ENCODE results near the gene CDH4. TPM values are rescaled to one million over a fixed set of nuclear protein-coding genes. Genes with fewer than 3 reads are reported as not detected.
A peak's percentile ranks its signal among the peaks of the same experiment; 100 is the strongest.

CDH4 gene
- total and polyA plus RNA-seq, 2 donors from 2014 or later, result 1.1 TPM; not detected in 1

GRCh38 chr20:61927826-61928541 is 675.9 kb downstream of the CDH4 start:
- no peaks in the 10 kb centered on the region for H3K4me1 ChIP-seq (ENCODE audit: control insufficient read depth in 2 of 3, insufficient read depth in 2 of 3, low read depth in 1 of 3, low read length in 3 of 3)
- FAIRE-seq (no peak), DNase-seq (peak in 1 of 5 donors; percentile 65)
- no peak for TF ChIP-seq CTCF (IDR thresholded peaks at IDR 0.05; ENCODE audit: borderline replicate concordance, extremely low read depth, insufficient read depth)
- H3K9ac ChIP-seq (ENCODE audit: low read length in 3 of 3), result no peak overlapping the region
- no peak overlapping the region for H3K4me3 ChIP-seq (ENCODE audit: low read length in 3 of 3)
- intact Hi-C loops (cut with DNase I), result no loop called here
- no peak overlapping the region for H3K27ac ChIP-seq (ENCODE audit: low read depth in 2 of 2, low read length in 2 of 2)
- H3K36me3 ChIP-seq (ENCODE audit: control insufficient read depth in 2 of 3, insufficient read depth in 3 of 3, low read length in 3 of 3), result no peaks in the 10 kb centered on the region
- no peaks in the 10 kb centered on the region for H3K9me3 ChIP-seq (ENCODE audit: control insufficient read depth in 2 of 3, insufficient read depth in 1 of 3, low read length in 3 of 3)
- H3K27me3 ChIP-seq (ENCODE audit: control insufficient read depth, insufficient read depth, low read length), result no peaks in the 10 kb centered on the region

- Histone ChIP-seq H3K4me3 (ENCODE audit: low read length in 3 of 3) (no peak overlapping the region), H3K9ac (ENCODE audit: low read length in 3 of 3) (no peak overlapping the region), H3K9me3 (ENCODE audit: control insufficient read depth in 2 of 3, insufficient read depth in 1 of 3, low read length in 3 of 3) (no peaks in the 10 kb centered on the region), H3K4me1 (ENCODE audit: control insufficient read depth in 2 of 3, insufficient read depth in 2 of 3, low read depth in 1 of 3, low read length in 3 of 3) (no peaks in the 10 kb centered on the region), H3K27ac (ENCODE audit: low read depth in 2 of 2, low read length in 2 of 2) (no peak overlapping the region), H3K36me3 (ENCODE audit: control insufficient read depth in 2 of 3, insufficient read depth in 3 of 3, low read length in 3 of 3) (no peaks in the 10 kb centered on the region), H3K27me3 (ENCODE audit: control insufficient read depth, insufficient read depth, low read length) (no peaks in the 10 kb centered on the region)
- no peak for TF ChIP-seq CTCF (IDR thresholded peaks at IDR 0.05; ENCODE audit: borderline replicate concordance, extremely low read depth, insufficient read depth)
- FAIRE-seq (no peak), DNase-seq (peak in 1 of 5 donors; percentile 25)
- intact Hi-C loops (cut with DNase I), result no loop called here
Measured at GRCh38 chr20:61929561-61929960, 677.5 kb downstream of the CDH4 start.

DNA sequence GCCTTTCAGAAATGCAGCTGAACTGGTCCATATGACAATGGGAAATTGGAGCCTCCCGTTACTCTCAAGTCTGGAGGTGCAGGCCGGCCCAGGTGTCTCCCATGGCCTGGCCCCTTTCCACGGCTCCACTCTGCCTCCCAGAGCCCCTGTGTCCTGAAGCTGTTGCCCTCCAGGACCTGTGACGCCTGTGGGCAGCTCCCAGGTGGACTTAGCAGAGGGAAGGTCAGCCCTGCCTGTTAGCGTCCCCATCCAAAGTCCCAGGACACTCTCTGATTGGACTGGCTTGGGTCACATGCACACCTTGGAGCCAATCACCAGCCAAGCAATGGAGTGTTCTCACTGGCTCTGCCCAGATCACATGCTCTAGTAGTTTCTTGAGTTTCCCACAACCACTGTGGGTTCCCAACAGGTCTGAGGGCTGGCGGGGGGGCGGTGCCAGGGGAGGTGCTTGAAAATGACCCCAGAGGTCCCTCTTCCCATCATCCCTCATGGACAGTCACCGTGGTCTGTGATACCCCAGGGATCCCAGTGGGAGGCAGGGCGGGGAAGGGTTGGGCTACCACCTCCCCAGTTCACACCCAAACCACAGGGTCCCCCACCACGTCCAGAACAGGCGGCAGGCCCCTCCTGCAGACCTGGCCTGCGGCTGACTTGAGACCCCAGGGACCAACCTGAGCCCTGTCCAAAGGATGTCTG is 678.1 kb downstream of the CDH4 start:
- Histone ChIP-seq H3K36me3 (ENCODE audit: control insufficient read depth in 2 of 3, insufficient read depth in 3 of 3, low read length in 3 of 3) (no peaks in the 10 kb centered on the region), H3K9ac (ENCODE audit: low read length in 3 of 3) (no peak overlapping the region), H3K9me3 (ENCODE audit: control insufficient read depth in 2 of 3, insufficient read depth in 1 of 3, low read length in 3 of 3) (no peaks in the 10 kb centered on the region), H3K4me1 (ENCODE audit: control insufficient read depth in 2 of 3, insufficient read depth in 2 of 3, low read depth in 1 of 3, low read length in 3 of 3) (no peaks in the 10 kb centered on the region), H3K27me3 (ENCODE audit: control insufficient read depth, insufficient read depth, low read length) (no peaks in the 10 kb centered on the region), H3K4me3 (ENCODE audit: low read length in 3 of 3) (no peak overlapping the region), H3K27ac (ENCODE audit: low read depth in 2 of 2, low read length in 2 of 2) (no peak overlapping the region)
- DNase-seq (peak in 1 of 5 donors; percentile 50), FAIRE-seq (no peak)
- intact Hi-C loops (cut with DNase I), result no loop called here
- no peak for TF ChIP-seq CTCF (IDR thresholded peaks at IDR 0.05; ENCODE audit: borderline replicate concordance, extremely low read depth, insufficient read depth)

All from kidney (tissue), 14 donors.